SK-N-DZ (cell line): Measurements from ENCODE around the gene POLG.

Source experiments
- DNase-seq: peaks from one replicate; pipeline ENCODE4 v3.0.0-alpha.2; 2015; ENCODE audit warnings: low spot score

POLG gene

GRCh38 chr15:89326316-89326715, 8.3 kb downstream of the POLG start:
- DNase-seq: no peak

GRCh38 chr15:89325039-89325803, 9.4 kb downstream of the POLG start:
- no peak for DNase-seq

GRCh38 chr15:89323825-89324224, 10.8 kb downstream of the POLG start:
- DNase-seq: no peak

- DNase-seq: no peak
These were observed 11.8 kb downstream of the POLG start for GRCh38 chr15:89322822-89323221.

GRCh38 chr15:89321521-89322410, 12.9 kb downstream of the POLG start:
- DNase-seq: no peak

- no peak for DNase-seq
These were observed 14.4 kb downstream of the POLG start for GRCh38 chr15:89320200-89320599.

- DNase-seq: no peak
These were observed 14.9 kb downstream of the POLG start for GRCh38 chr15:89319678-89320077.

- DNase-seq: no peak
These were observed 17.4 kb downstream of the POLG start for GRCh38 chr15:89317186-89317720.

GRCh38 chr15:89316504-89316903, 18.1 kb downstream of the POLG start:
- no peak for DNase-seq

- no peak for DNase-seq
These were observed 19.2 kb downstream of the POLG start for GRCh38 chr15:89315375-89315929.

- no peak for DNase-seq
These were observed 24.6 kb downstream of the POLG start for GRCh38 chr15:89309993-89310392.

GRCh38 chr15:89308236-89308635, 26.4 kb downstream of the POLG start:
- DNase-seq: no peak

GRCh38 chr15:89307791-89308190, 26.8 kb downstream of the POLG start:
- DNase-seq: no peak

GRCh38 chr15:89307046-89307587, 27.5 kb downstream of the POLG start:
- DNase-seq: no peak

GRCh38 chr15:89305395-89305794, 29.2 kb downstream of the POLG start:
- no peak for DNase-seq

- DNase-seq: no peak
These were observed 30.6 kb downstream of the POLG start for GRCh38 chr15:89303986-89304385.

- no peak for DNase-seq
These were observed 33.1 kb downstream of the POLG start for GRCh38 chr15:89301304-89302089.

GRCh38 chr15:89299896-89300295, 34.7 kb downstream of the POLG start:
- DNase-seq: no peak

- DNase-seq: no peak
These were observed 41.6 kb downstream of the POLG start for GRCh38 chr15:89293012-89293411.

- no peak for DNase-seq
These were observed 42.6 kb downstream of the POLG start for GRCh38 chr15:89291934-89292438.

- DNase-seq: no peak
These were observed 51.4 kb downstream of the POLG start for GRCh38 chr15:89283201-89283600.
